SK-N-SH treated with all-trans-retinoic acid at 6 μM for 48 hours (cell line): ENCODE data around the gene NDUFB5.

ENCODE experiments used
- ATAC-seq: fragments of 200-7000 bp; cut with Tn5 transposase; 3 replicates; pipeline ENCODE4 v1.9.1; 2020; ENCODE audit warnings: mild to moderate bottlenecking, moderate library complexity
- ARNTL ChIP-seq: fragments of 450-650 bp; formaldehyde crosslinking; IDR thresholded peaks from 2 replicates; pipeline ENCODE4 v1.5.0; 2020; ENCODE audit warnings: low read depth, mild to moderate bottlenecking, moderate library complexity, borderline replicate concordance
- BACH2 ChIP-seq: fragments of 250-450 bp; sonication (Bioruptor Pico); IDR thresholded peaks from 2 replicates; pipeline ENCODE4 v1.9.0; 2021; ENCODE audit warnings: mild to moderate bottlenecking, borderline replicate concordance
- CREB5 ChIP-seq: fragments of 250-450 bp; sonication (Bioruptor Pico); IDR thresholded peaks from 2 replicates; pipeline ENCODE4 v1.5.1; 2020; ENCODE audit warnings: low read depth, mild to moderate bottlenecking, moderate library complexity
- CSDC2 ChIP-seq: fragments of 250-450 bp; sonication (Bioruptor Pico); IDR thresholded peaks from 2 replicates; pipeline ENCODE4 v1.5.0; 2020; ENCODE audit warnings: mild to moderate bottlenecking, moderate library complexity
- CSRNP3 ChIP-seq: fragments of 250-450 bp; sonication (Bioruptor Pico); IDR thresholded peaks from 2 replicates; pipeline ENCODE4 v1.5.1; 2021; ENCODE audit warnings: mild to moderate bottlenecking, moderate library complexity
- ESRRG ChIP-seq: fragments of 250-450 bp; sonication (Bioruptor Pico); IDR thresholded peaks from 2 replicates; pipeline ENCODE4 v1.6.1; 2021; ENCODE audit warnings: mild to moderate bottlenecking
- GLIS3 ChIP-seq: fragments of 250-450 bp; sonication (Bioruptor Pico); IDR thresholded peaks from 2 replicates; pipeline ENCODE4 v1.5.0; 2020; ENCODE audit warnings: mild to moderate bottlenecking, moderate library complexity
- ISL1 ChIP-seq: fragments of 250-450 bp; sonication (Bioruptor Pico); IDR thresholded peaks from 2 replicates; pipeline ENCODE4 v2.1.2; 2022; ENCODE audit warnings: mild to moderate bottlenecking, moderate library complexity
- OSR1 ChIP-seq: fragments of 250-450 bp; sonication (Bioruptor Pico); IDR thresholded peaks from 2 replicates; pipeline ENCODE4 v1.8.0; 2022; ENCODE audit warnings: moderate library complexity, mild to moderate bottlenecking, inconsistent platforms
- PPARA ChIP-seq: fragments of 250-450 bp; sonication (Bioruptor Pico); IDR thresholded peaks from 2 replicates; pipeline ENCODE4 v1.5.0; 2020; ENCODE audit warnings: mild to moderate bottlenecking, borderline replicate concordance
- RARB ChIP-seq: fragments of 250-450 bp; sonication (Bioruptor Pico); IDR thresholded peaks from 2 replicates; pipeline ENCODE4 v1.8.0; 2021; ENCODE audit warnings: mild to moderate bottlenecking, moderate library complexity
- SNAI2 ChIP-seq: fragments of 250-450 bp; sonication (Bioruptor Pico); IDR thresholded peaks from 2 replicates; pipeline ENCODE4 v1.5.0; 2020; ENCODE audit warnings: mild to moderate bottlenecking, moderate library complexity
- TCF4 ChIP-seq: fragments of 250-450 bp; sonication (Bioruptor Pico); IDR thresholded peaks from 2 replicates; pipeline ENCODE4 v1.8.0; 2021; ENCODE audit warnings: mild to moderate bottlenecking, moderate library complexity, borderline replicate concordance
- TOX ChIP-seq: fragments of 250-450 bp; sonication (Bioruptor Pico); IDR thresholded peaks from 2 replicates; pipeline ENCODE4 v1.8.0; 2021; ENCODE audit warnings: mild to moderate bottlenecking, moderate library complexity, borderline replicate concordance
- ZFP3 ChIP-seq: fragments of 250-450 bp; sonication (Bioruptor Pico); IDR thresholded peaks from 2 replicates; pipeline ENCODE4 v1.5.0; 2020; ENCODE audit warnings: mild to moderate bottlenecking, moderate library complexity
- ZFP30 ChIP-seq: fragments of 450-650 bp; formaldehyde crosslinking; IDR thresholded peaks from 2 replicates; pipeline ENCODE4 v1.5.0; 2022; ENCODE audit warnings: mild to moderate bottlenecking, moderate library complexity
- ZNF565 ChIP-seq: fragments of 450-650 bp; formaldehyde crosslinking; conservative IDR thresholded peaks from 2 replicates; pipeline ENCODE4 v1.5.0; 2020; ENCODE audit warnings: low read depth, mild to moderate bottlenecking, moderate library complexity
- ZNF70 ChIP-seq: fragments of 450-650 bp; formaldehyde crosslinking; IDR thresholded peaks from 2 replicates; pipeline ENCODE4 v1.5.0; 2020; ENCODE audit warnings: mild to moderate bottlenecking, moderate library complexity
- ZNF8 ChIP-seq: fragments of 450-650 bp; formaldehyde crosslinking; IDR thresholded peaks from 2 replicates; pipeline ENCODE4 v1.5.0; 2020; ENCODE audit warnings: mild to moderate bottlenecking, moderate library complexity
- TF ChIP-seq, protein P1 (sequence below): fragments of 250-450 bp; sonication (Bioruptor Pico); IDR thresholded peaks from 2 replicates; pipeline ENCODE4 v1.8.0; 2020; ENCODE audit warnings: mild to moderate bottlenecking, moderate library complexity, borderline replicate concordance
- TF ChIP-seq, protein P2 (sequence below): fragments of 250-450 bp; sonication (Bioruptor Pico); IDR thresholded peaks from 2 replicates; pipeline ENCODE4 v1.5.0; 2020; ENCODE audit warnings: mild to moderate bottlenecking, moderate library complexity
- TF ChIP-seq, protein P3 (sequence below): fragments of 250-450 bp; sonication (Bioruptor Pico); IDR thresholded peaks from 2 replicates; pipeline ENCODE4 v1.8.0; 2021; ENCODE audit warnings: low read depth, mild to moderate bottlenecking, moderate library complexity, borderline replicate concordance

Gene NDUFB5

DNA sequence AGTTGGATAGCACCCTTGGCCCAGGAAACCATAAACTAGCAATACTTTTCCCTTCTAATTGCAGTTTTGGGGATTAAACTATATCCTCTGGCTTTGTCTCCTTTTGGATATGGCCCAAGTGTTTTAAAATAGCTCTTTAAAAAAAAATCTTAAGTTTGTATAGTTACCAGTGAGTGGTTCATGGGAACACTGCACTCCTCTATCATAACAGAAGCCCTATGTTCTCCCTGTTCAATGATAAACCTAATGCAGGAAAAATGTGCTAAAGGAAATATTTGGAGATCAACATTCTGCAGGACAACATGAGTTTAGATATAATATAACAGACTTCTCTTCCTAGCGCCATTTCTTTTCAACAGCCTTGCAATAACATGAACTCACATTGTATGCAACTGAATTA lies 13.3 kb upstream of the NDUFB5 start (continued):
- TF ChIP-seq, protein P1, sequence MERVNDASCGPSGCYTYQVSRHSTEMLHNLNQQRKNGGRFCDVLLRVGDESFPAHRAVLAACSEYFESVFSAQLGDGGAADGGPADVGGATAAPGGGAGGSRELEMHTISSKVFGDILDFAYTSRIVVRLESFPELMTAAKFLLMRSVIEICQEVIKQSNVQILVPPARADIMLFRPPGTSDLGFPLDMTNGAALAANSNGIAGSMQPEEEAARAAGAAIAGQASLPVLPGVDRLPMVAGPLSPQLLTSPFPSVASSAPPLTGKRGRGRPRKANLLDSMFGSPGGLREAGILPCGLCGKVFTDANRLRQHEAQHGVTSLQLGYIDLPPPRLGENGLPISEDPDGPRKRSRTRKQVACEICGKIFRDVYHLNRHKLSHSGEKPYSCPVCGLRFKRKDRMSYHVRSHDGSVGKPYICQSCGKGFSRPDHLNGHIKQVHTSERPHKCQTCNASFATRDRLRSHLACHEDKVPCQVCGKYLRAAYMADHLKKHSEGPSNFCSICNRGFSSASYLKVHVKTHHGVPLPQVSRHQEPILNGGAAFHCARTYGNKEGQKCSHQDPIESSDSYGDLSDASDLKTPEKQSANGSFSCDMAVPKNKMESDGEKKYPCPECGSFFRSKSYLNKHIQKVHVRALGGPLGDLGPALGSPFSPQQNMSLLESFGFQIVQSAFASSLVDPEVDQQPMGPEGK (CRISPR knock-in tag) = no peak
- TF ChIP-seq, all 23 proteins: peak for 0

DNA sequence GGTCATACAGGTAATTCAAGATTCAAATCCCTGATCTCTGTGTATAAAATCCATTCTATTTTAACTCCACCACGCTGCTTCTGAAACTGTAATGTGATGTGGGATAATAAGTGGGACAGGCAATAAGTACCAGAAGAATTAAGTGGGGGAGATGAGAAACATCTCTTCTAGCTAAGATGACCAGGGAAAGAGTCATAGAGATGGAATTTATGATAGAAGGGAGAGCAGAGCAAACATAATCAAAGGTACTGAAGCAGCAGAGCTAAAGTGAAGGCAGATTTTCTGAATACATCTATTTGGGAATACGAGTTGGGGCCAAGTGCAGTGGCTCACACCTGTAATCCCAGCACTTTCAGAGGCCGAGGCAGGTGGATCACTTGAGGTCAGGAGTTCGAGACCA lies 5.1 kb upstream of the NDUFB5 start:
- no peak for TF ChIP-seq BACH2
- TF ChIP-seq ISL1 = peak; percentile 28; the same call in 1 of the 2 replicates
- TF ChIP-seq ZFP30 (CRISPR knock-in tag) = no peak
- TF ChIP-seq ZFP3 (CRISPR knock-in tag) = no peak
- no peak for ATAC-seq

DNA sequence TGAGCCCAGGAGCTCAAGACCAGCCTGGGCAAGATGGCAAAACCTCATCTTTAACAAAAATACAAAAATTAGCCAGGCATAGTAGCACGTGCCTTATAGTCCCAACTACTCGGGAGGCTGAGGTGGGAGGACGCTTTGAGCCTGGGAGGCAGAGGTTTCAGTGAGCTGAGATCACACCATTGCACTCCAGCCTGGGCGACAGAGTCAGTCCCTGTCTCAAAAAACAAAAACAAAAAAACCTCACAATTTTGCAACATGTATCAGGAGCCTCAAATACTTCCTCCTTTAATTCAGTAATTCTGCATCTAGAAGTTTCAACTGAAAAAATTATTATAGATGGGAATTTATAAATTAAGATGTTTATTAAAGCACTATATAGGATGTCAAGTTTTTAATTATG lies 1.3 kb upstream of the NDUFB5 start:
- TF ChIP-seq RARB = no peak
- TF ChIP-seq, protein P1 (CRISPR knock-in tag) = no peak
- no peak for TF ChIP-seq TCF4 (CRISPR knock-in tag)
- no peak for TF ChIP-seq CSDC2 (CRISPR knock-in tag)
- no peak for TF ChIP-seq ZFP30 (CRISPR knock-in tag)
- TF ChIP-seq, protein P2, sequence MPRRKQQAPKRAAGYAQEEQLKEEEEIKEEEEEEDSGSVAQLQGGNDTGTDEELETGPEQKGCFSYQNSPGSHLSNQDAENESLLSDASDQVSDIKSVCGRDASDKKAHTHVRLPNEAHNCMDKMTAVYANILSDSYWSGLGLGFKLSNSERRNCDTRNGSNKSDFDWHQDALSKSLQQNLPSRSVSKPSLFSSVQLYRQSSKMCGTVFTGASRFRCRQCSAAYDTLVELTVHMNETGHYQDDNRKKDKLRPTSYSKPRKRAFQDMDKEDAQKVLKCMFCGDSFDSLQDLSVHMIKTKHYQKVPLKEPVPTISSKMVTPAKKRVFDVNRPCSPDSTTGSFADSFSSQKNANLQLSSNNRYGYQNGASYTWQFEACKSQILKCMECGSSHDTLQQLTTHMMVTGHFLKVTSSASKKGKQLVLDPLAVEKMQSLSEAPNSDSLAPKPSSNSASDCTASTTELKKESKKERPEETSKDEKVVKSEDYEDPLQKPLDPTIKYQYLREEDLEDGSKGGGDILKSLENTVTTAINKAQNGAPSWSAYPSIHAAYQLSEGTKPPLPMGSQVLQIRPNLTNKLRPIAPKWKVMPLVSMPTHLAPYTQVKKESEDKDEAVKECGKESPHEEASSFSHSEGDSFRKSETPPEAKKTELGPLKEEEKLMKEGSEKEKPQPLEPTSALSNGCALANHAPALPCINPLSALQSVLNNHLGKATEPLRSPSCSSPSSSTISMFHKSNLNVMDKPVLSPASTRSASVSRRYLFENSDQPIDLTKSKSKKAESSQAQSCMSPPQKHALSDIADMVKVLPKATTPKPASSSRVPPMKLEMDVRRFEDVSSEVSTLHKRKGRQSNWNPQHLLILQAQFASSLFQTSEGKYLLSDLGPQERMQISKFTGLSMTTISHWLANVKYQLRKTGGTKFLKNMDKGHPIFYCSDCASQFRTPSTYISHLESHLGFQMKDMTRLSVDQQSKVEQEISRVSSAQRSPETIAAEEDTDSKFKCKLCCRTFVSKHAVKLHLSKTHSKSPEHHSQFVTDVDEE (CRISPR knock-in tag) = no peak
- no peak for TF ChIP-seq ZNF565 (CRISPR knock-in tag)
- no peak for TF ChIP-seq BACH2
- TF ChIP-seq ZNF70 (CRISPR knock-in tag) = no peak
- no peak for TF ChIP-seq ZNF8 (CRISPR knock-in tag)
- no peak for TF ChIP-seq ARNTL (CRISPR knock-in tag)
- no peak for TF ChIP-seq ESRRG (CRISPR knock-in tag)
- no peak for TF ChIP-seq GLIS3
- no peak for TF ChIP-seq CREB5 (CRISPR knock-in tag)
- TF ChIP-seq, protein P3, sequence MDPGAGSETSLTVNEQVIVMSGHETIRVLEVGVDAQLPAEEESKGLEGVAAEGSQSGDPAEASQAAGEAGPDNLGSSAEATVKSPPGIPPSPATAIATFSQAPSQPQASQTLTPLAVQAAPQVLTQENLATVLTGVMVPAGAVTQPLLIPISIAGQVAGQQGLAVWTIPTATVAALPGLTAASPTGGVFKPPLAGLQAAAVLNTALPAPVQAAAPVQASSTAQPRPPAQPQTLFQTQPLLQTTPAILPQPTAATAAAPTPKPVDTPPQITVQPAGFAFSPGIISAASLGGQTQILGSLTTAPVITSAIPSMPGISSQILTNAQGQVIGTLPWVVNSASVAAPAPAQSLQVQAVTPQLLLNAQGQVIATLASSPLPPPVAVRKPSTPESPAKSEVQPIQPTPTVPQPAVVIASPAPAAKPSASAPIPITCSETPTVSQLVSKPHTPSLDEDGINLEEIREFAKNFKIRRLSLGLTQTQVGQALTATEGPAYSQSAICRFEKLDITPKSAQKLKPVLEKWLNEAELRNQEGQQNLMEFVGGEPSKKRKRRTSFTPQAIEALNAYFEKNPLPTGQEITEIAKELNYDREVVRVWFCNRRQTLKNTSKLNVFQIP (CRISPR knock-in tag) = no peak
- no peak for TF ChIP-seq ZFP3 (CRISPR knock-in tag)
- no peak for TF ChIP-seq SNAI2 (CRISPR knock-in tag)
- no peak for TF ChIP-seq PPARA (CRISPR knock-in tag)
- TF ChIP-seq OSR1 (CRISPR knock-in tag) = no peak
- TF ChIP-seq TOX (CRISPR knock-in tag) = no peak
- no peak for ATAC-seq

GRCh38 chr3:179603831-179604230 lies 763 bp upstream of the NDUFB5 start:
- peak; percentile 15 for ATAC-seq
- TF ChIP-seq TOX (CRISPR knock-in tag) (no peak), CSDC2 (CRISPR knock-in tag) (no peak), CSRNP3 (CRISPR knock-in tag) (no peak), SNAI2 (CRISPR knock-in tag) (no peak), OSR1 (CRISPR knock-in tag) (no peak), ZFP3 (CRISPR knock-in tag) (no peak), ESRRG (CRISPR knock-in tag) (no peak), ZFP30 (CRISPR knock-in tag) (no peak), TCF4 (CRISPR knock-in tag) (no peak), GLIS3 (no peak), ARNTL (CRISPR knock-in tag) (no peak), ZNF8 (CRISPR knock-in tag) (no peak)
- TF ChIP-seq, protein P2 (CRISPR knock-in tag) = no peak
